NCI-H526 treated with DMSO at 0.1 percent for 48 hours (cell line): ENCODE measurements around the gene ZNF277.

ENCODE experiments used
- DNase-seq: peaks from one replicate; lab custom pipeline; 2025; lab: John Stamatoyannopoulos, UW

Gene ZNF277

DNA sequence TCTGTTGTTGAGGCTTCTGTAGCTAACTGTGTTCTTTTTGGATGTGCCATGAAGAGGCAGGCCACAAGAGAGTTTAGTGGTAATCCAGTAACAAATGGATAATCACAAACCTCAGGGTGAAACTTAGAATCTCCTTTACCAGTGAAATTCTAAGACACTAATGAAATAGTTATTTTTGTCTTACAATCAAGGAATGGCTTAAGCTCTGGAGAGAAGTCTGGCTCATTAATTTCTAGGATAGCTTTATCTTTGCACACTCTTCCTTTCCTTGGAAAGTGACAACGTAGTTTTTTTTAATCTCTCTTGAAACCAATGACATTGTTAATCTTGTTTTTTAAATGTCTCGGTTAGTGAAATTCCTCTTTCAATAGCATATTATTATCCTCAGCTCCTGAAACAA, 150.1 kb downstream of the ZNF277 start:
- DNase-seq = no peak

DNA sequence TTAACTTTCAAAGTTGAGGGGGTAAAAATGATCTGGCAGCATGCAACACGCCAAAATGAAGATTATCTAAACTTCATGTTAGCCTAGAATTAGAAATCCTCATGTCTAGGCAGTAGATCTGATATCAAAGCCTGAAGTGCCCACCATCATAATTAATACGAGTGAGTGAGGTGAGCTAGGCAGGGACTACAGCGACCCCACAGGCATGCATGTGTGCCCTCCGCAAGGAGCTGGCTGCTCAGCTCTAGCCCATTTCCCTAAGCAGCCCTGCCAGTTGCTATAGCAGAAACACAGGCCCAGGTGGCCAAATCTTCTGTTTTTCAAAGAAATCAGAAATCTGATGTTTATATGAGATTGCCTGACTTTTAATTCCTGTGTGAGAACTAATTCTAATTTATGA, 150.6 kb downstream of the ZNF277 start:
- DNase-seq = no peak

DNA sequence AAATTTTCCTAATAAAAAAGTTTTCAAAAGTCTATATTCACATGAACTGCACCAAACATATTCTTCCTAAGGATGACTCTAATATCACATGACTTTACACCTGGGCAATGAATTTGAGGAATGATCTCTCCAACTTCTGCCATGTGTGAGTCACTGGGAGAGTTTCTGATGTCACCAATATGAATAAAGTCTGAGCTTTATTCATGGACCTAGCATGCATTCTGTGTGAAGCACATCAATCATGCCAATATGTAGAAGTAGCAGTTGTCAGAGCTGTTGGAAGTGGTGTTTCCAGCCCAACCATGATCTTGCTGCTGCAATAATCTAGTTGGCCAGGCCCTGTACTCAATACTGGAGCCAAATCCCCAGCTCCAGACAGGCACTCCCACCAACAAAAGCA, 152.0 kb downstream of the ZNF277 start:
- no peak for DNase-seq

DNA sequence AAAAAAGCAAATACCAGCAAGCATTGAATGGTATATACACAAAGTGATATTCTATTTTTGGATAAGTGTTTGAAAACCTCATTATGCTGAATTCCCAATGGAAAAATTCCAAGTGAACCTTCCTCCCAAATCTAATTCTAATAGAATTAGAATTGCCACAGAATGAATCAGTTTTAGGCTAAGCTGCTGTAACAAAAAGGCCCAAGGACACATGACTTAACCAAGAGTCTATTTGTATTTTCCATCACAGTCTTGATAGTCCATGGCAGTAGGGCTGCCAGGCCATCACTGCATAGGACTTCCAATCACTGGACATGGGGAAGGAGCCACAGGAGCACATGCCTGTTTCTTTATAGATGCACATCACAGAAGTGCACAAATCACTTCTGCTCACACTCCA, 152.6 kb downstream of the ZNF277 start:
- no peak for DNase-seq

DNA sequence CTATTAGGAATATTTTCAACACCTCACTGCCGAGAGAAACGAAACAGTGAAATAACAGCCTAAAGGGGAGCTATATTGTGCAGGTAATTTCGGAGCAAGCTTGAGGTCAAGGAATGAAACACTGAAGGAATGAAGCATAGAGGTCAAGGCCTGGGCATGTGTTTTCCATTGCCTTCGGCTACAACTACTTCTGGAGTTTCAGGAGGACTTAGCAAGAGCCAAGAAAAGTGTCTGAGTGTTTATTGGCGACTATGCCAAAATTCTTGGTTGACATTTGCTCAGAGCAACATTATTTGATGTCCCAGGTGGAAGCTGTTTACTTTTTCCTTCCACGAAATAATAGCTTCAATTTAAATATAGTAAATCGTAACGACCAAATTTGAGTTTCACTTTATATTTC, 154.2 kb downstream of the ZNF277 start:
- no peak for DNase-seq

DNA sequence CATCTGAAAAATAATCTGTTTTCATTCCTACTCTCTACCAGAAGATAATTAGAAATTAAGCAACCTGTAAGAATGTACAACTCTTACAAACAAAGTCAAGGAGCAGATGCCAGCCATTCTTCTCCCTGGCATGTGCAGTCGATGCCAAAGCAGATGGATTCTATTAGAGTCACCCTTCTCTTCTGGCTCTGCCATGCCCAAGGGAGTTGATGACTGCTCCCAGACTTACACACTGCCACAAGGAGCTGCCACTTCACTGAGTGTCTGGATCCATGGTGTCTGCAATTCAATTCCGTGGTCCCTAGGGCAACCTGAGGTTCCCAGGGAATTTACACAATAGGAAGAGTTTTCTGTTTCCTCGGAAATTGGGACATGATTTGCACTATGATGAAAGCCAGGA, 154.7 kb downstream of the ZNF277 start:
- DNase-seq = no peak

DNA sequence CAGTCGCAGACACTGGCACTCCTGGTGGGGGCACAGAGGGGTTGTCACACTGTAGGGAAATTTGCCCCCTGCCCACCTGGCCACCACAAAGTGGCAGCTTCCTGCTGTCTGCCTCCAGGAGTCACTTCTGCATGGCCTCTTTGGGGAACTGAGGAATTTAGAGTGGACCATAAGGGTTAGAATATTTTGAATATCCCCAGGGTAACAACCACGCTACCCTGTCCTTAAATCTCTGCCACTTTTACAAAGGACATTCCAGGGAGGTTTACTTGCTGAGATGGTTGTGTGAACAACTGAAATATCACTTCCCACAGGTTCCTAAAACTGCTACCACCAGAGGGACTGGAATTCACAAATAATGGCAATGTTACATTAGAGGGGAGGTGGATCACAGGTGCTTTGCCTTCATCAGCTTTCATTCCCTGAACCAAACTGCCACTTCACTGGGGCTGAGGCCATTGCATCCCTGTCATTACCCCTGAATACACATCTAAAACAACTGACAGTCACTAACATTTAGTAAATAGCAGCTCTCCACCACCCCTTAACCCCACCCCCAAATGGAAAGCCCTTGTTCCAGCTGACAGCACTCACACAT, 155.7 kb downstream of the ZNF277 start:
- no peak for DNase-seq

DNA sequence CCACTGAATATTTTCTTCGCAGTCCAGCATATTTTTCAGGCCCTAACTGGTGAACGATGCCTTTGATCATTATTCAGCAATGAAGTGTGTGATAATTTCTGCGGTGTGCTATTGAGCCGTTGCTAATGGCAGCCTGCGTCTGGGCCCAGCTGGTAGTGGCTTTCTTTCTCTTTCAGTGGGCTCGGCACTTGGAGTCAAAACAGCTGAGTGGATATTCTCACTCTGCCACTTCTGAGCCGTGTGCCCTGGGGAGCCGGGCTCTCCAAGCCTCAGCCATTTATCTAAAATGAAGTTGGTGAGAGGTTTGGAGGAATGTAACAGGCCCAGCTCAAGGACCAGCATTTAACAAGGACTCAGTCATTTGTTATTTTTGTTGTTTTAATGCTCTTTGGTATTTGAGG, 156.2 kb downstream of the ZNF277 start:
- no peak for DNase-seq

DNA sequence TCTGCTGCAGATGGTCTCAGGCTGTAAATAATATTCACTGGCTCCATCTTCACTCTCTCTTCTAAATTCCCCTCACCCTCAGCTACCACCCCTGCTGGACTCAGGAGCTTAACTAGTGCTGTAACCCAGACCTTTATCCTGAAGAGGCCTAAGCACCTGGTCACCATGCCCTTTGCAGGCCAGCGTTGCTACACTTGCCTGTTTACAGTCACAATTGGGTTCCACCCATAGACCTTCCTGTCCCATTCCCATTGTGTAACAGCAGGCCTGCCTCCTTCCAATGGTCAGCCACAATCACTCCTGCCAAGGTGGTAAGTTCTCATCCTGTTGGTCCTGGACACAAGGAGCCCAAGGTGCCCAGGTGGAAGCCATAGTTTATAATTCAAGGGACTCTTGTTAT, 157.9 kb downstream of the ZNF277 start:
- no peak for DNase-seq

DNA sequence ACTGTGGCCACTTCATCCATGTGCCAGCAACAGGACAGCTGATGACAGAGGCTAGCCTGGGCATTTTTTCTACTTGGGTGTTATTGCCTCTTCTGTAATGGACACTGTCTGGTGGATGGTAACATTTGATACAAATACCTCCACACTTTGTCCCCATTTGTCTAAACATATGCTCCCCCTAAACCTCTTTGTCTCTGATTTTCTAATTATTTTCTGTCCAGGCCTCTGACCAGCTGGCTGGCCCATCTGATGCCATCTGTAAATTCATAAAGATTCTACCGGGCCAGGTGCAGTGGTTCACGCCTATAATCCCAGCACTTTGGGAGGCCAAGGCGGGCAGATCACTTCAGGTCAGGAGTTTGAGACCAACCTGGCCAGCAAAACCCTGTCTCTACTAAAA, 159.1 kb downstream of the ZNF277 start:
- DNase-seq = no peak

DNA sequence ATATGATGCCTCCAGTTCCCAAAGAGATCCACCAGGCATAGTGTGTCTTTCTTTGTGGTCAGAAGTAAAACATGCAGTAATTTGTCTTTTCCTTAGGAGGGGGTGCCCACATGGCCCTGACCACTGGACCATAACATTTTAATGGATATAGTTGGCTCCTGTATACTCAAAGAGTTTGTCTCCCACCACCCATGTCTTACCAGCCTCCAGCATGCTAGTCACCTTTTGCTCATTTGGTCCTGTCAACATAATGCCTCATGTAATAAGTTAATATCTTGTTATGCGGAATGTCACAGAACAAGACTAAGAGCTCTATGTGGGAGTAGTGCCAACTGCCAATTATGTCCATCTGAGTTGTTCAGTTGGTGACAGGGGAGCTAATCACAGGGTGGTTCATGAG, 160.4 kb downstream of the ZNF277 start:
- DNase-seq = no peak

DNA sequence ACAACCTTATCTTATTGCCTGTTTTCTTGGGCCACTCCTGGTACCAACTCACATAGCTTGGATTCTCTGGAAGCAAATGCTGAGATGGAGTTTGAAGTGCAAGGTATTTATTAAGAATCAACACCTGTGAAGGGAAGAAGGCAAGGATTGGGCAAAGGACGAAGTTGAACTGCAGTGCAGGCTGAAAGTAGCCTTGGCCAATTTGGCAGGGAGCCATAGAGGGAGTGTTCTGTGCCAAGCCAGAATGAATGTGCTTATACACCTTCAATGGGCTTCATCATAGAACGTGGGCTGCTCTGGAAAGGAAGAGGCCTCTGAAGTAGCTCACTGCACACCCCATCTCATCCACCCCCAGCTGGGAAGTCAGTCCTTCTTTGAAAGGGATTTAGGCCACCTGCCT, 163.9 kb downstream of the ZNF277 start:
- DNase-seq = no peak

DNA sequence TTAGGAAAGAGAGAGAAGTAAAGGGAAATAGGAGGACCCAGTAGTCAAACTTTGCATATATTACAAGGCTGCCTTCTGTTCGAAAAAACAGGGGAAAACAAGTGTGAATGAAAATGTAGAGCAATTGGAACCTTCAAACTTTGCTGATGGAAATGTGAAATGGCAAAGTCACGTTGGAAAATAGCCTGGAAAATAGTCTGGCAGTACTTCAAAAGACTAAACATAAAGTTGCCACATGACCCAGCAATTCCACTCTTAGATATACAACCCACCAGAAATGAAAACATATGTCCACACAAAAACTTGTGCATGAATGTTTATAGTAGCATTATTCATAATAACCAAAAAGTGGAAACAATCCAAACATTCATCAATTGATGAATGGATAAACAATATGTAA, 165.2 kb downstream of the ZNF277 start:
- no peak for DNase-seq

DNA sequence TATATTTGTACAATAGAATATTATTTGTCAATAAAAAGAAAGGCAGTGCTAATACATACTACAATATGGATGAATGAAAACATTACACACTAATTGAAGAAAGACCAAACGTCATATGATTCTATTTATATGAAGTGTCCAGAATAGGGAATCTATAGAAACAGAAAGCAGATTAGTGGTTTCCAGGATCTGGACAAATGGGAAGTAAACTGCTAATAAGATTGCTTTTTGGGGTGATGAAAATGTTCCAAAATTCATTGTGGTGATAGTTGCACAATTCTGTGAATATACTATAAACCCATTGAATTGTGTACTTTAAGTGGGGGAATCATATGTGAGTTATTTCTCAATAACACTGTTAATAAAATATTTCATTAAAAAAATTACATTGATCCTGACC, 165.6 kb downstream of the ZNF277 start:
- no peak for DNase-seq

DNA sequence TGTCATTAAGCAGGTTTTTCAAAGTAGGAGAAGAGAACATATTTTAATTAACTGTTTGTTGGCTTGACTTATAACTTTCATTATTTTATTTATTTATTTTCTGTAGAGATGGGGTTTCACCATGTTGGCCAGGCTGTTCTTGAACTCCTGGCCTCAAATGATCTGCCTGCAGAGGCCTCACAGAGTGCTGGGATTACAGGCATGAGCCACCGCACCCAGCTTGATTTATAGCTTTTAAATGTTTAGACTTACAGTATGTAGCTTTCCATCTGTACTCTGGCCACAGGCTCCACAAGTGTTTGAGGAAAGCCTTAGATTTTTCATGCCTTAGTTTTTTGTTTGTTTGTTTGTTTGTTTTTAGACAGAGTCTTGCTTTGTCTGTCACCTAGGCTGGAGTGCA, 171.1 kb downstream of the ZNF277 start:
- DNase-seq = no peak

DNA sequence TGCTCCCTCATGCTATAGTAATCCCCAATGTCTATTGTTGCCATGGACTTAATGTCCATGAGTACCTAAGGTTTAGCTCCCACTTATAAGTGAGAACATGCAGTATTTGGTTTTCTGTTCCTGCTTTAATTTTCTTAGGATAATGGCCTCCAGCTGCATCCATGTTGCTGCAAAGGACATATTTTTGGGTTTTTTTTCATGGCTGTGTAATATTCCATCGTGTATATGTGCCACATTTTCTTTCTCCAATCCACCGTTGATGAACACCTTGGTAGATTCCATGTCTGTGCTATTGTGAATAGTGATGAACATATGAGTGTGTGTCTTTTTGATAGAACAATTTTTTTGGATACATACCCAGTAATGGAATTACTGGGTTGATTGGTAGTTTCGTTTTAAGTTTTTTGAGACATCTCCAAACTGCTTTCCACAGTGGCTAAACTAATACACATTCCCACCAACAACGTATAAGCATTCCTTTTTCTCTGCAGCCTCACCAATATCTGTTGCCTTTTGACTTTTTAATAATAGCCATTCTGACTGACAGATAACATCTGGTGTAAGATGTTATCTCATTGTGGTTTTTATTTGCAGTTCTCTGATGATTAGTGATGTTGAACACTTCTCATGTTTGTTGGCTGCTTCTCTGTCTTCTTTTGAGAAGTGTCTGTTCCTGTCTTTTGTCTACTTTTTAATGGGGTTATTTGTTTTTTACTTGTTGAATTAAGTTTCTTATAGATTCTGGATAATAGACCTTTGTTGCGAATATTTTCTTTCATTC, 175.0 kb downstream of the ZNF277 start:
- DNase-seq = no peak

DNA sequence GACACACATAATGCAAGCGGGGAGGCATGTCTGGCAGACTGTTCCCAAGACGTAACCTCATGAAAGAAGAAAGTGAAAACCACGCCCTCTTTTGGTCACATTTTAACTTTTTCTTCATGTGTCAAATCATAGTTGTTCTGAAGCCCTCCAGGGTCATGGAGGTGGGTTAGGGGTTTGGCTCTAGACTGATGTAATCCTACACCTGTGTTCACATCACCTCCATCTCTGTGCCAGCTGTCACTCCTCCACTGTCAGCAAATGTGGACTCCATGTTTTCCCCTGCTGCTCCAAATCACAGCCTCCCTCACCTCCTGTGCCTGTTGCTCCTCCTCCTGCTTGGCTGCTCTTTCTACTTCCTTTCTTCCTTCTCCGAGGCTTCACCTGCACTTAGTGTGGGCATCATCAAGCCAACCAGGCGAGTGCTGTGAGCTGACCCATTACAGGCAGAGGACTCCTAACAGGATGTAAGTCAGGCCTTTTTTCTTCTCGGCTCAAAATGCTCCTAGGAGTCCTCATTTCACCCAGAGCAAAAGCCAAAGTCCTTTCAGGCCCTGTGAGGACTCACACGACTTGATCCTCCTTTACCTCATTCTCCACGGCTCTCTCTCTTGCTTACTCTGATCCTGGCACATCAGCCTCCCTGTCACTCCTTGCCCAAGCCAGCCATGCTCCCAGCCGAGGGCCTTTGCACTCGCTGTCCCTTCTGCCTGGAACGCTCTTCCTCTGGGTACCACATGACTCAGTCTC, 177.3 kb downstream of the ZNF277 start:
- no peak for DNase-seq

DNA sequence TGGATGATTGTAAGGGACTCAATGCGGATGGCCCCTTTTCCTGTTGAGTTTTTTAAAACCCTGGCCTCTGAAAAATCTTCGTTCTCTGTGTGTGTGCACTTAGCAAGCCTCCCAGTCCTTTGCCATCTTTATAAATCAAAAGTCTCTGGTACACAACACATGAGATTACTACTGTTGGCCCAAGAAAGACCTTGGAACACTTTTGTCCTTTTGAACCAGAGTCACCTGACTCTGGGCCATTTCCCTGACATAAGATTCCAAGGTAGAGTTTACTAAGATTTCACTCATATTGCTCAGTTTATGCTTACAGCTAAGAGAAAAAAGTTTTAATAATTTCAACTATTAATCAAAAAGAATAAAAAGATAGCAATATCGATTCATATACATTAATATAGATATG, 179.0 kb downstream of the ZNF277 start:
- no peak for DNase-seq

DNA sequence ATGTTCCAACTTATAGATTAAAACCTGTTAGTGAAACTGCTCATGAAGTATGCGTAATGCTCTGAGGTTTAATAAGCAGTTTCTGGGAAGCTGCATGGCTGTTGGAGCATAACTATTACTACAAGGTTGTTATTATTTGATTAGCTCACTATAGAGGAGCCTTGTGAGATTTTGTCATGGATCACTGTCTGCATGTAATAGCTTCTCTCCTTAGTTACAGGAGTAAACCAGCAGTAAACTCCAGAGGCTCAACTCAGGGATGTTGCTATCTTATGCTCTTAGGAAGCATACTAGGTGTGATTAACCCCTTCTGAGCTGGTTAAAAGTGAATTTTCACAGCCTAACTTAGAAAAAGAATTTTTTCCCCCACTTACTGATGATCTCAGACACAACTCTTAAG, 180.1 kb downstream of the ZNF277 start:
- DNase-seq = no peak

DNA sequence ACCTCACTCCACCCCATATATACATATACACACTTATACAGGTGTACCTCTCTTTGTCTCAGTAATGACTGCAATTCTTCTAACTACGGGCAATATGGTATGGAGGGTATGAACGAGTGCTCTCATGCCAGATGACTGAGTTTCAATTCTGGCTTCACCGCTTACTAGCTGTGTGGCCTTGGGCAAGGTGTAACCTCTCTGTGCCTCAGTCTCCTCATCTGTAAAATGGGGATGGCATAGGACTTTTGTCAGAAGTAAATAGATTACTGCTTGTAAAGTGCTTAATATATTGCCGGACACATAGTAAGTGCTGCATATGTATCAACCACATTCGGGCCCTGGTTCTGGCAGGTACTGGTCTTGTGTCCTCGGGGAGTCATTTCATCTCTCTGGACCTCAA, 183.7 kb downstream of the ZNF277 start:
- no peak for DNase-seq

DNA sequence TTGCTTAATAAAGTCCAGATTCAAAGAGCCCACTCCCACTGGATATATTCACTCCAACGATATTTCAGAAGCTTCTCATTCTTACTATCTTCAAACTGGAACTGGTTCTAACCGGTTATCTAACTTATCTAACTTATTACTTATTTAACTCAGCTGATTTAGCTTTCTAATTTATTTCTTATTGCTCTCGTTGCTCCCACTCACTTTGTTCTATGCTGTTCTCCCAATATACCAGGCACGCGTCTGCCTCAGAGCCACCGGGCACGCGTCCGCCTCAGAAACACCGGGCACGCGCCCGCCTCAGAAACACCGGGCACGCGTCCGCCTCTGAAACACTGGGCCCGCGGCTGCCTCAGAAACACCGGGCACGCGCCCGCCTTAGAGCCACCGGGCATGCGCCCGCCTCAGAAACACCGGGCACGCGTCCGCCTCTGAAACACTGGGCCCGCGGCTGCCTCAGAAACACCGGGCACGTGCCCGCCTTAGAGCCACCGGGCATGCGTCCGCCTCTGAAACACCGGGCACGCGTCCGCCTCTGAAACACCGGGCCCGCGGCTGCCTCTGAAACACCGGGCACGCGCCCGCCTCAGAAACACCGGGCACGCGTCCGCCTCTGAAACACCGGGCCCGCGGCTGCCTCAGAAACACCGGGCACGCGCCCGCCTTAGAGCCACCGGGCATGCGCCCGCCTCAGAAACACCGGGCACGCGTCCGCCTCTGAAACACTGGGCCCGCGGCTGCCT, 184.8 kb downstream of the ZNF277 start:
- DNase-seq = peak; percentile 39

DNA sequence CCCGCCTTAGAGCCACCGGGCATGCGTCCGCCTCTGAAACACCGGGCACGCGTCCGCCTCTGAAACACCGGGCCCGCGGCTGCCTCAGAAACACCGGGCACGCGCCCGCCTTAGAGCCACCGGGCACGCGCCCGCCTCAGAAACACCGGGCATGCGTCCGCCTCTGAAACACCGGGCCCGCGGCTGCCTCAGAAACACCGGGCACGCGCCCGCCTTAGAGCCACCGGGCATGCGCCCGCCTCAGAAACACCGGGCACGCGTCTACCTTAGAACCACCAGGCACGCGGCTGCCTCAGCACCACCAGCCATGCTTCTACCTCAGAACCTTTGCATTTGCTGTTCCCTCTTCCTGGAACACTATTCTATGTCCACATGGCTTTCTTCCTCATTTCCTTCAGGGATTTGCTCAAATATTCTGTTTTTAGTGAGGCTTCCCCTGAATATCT, 185.4 kb downstream of the ZNF277 start:
- DNase-seq = peak; percentile 80
